ENCODE data around the gene PDCD1.
"Not testable (repeated sequence)": the region's sequence is repeated elsewhere in the genome, so short reads cannot be mapped to it uniquely, and the experiment has no call there.

PDCD1 gene

GRCh38 chr2:241810307-241811200 lies 48.1 kb downstream of the PDCD1 start:
- no peak for DNase-seq

- DNase-seq, result no peak
Measured at GRCh38 chr2:241809383-241810306, 49.0 kb downstream of the PDCD1 start.

GRCh38 chr2:241808721-241809382 lies 49.8 kb downstream of the PDCD1 start, which contains the start of gene NEU4:
TSS of gene NEU4 (plus strand) at chr2:241809193. CDS start at chr2:241814485, 5,292 bp downstream.
- DNase-seq, result no peak

- no peak for DNase-seq
Measured at GRCh38 chr2:241808051-241808720, 50.5 kb downstream of the PDCD1 start.

- not testable (repeated sequence) for DNase-seq
Measured at GRCh38 chr2:241806217-241806616, 52.5 kb downstream of the PDCD1 start.

- no peak for DNase-seq
Measured at GRCh38 chr2:241804326-241805229, 54.1 kb downstream of the PDCD1 start.

- no peak for DNase-seq
Measured at GRCh38 chr2:241803387-241804325, 55.0 kb downstream of the PDCD1 start.

- DNase-seq, result no peak
Measured at GRCh38 chr2:241802421-241803318, 56.0 kb downstream of the PDCD1 start.

- DNase-seq, result peak; percentile 22
Measured at GRCh38 chr2:241801611-241802420, 56.9 kb downstream of the PDCD1 start.

GRCh38 chr2:241800198-241800903 lies 58.3 kb downstream of the PDCD1 start:
- DNase-seq, result not testable (repeated sequence)
